Amniotic epithelial cell (primary cell): Measurements from ENCODE around the gene PRPF4.
"Not testable (repeated sequence)": the region's sequence is repeated elsewhere in the genome, so short reads cannot be mapped to it uniquely, and the experiment has no call there.

Experiments used
- DNase-seq: peaks from one replicate; pipeline ENCODE4 v3.0.0-alpha.2; 2010; ENCODE audit warnings: low read depth

Gene PRPF4

DNA sequence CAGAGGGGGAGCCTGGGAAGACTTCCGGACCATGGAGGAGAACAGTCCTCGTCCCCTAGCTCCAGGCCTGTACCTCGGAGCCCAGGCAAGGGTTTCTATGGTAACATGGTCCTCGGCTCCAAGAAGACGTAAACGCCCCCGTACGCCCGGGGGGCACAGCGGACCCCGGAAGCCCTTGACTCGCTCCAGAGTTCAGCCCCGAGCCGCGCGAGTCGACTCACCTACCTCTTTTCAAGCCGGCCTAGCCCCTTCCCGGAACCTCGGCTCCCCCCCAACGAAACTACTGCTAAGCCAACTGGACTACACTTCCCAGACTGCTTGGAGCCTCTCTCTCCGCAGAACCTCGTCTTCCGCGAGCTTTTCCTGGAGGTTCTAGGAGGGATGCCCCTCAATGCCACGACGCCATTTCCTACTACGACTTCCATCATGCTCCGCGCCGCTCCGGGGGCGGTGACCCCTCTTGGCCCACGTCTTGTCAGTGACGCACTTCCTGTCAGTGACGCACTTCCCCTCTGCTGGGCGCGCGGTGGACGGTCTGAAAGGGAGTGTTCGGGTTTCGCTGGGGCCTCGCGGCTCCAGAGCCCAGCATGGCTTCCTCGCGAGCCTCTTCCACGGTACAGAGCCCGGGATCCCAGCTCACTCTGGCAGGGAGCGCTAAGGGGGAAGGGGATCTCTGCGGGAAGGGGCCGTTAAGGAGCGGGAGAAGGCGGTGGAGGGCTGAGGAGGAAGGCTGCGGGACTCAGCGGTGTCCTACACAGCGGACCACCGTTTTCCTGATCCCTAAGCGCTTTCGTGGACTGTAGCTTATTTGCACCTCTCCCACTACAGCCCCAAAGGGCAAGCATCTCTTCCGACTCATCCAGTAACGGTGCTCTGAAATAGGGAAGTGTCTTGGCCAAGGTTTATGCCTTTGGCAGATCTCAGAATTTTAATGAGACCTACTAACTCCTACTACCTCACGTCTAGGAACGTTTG lies at the start of gene PRPF4, which contains the start of gene CDC26:
Gene PRPF4, plus strand, starts transcription at position 502 of the 975 bp plus-strand sequence. Its CDS starts 86 bp downstream, at position 588.
Gene CDC26, minus strand, starts transcription at position 416 of the 975 bp plus-strand sequence. CDS start 3,065 bp downstream, outside the sequence.
- DNase-seq: peak; percentile 99

DNA sequence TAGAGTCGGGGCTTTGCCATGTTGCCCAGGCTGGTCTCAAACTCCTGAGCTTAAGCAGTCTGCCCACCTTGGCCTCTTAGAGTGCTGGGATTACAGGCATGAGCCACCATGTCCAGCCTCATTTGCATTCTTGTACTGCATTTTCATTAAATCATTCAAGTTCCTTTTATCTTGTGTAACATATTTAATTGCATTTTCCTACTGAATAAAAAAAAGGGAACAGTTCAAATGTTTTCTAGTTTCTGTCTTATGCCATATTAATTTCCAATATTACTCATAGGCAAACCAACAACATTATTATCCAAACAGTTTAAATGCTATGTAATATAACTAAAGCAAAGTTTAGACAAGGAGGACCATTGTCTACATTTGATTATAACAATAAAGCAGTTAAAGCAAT lies 48.0 kb upstream of the PRPF4 start:
- no peak for DNase-seq

DNA sequence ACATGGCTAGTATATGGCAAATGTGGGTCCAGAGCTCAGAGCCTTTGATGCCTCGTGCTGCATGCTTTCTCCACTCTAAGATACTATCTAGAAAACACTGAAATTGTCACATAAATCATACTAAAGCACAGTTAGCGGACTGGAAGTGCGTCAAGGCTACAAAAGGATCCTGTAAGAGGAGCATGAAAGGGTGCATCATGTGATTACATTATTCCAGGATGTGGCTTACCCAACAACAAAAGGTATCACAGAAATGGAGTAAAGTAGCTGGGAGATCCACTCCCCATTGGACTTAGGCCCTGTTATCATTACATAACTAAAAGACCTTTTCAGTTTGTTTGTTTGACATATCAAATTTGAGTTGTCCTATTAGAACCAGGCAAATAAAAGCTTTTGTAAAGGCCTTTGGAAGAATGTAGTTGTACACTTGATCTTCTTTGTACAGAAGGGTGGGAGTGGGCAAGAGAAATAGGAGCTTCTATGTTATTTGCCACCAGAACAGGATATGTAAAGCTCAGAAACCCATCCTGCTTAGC lies 47.3 kb upstream of the PRPF4 start:
- DNase-seq: peak; percentile 82

DNA sequence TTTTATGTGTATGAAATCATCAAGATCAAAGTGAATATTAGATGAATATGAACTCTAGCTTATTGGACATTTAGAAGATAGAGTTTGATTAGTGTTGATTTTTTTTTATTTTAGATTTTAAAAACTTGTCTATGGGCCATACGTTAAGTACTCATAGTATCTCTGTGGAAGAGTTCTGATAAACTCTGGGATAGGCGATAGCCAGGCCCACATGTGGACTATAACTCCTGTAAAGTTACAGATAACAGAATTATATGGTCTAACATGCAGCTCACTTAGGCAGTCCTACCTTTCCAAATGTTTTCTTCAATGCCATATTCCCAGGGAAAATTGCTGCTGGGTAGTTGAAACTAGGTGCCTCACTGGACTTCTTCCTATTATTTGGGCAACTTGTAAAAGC lies 43.8 kb upstream of the PRPF4 start:
- no peak for DNase-seq

DNA sequence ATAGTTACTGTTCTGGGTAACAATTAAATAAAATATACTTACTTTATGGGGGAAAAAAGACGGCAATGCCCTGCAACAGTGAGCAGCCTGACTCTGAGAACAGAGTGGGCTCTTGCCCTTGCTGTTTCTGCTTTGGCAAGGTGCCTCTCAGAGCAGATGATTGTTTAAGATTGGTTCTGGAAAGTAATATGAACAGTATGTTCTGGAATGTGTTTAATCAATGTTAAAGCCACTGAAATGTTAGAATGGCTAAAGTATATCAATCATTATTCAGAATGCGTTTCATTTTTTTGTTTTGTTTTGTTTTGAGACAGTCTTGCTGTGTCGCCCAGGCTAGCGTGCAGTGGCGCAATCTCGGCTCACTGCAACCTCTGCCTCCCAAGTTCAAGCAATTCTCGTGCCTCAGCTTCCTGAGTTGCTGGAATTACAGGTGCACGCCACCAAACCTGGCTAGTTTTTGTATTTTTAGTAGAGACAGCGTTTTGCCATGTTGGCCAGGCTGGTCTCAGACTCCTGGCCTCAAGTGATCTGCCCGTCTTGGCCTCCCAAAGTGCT lies 39.7 kb upstream of the PRPF4 start:
- DNase-seq: peak; percentile 30

DNA sequence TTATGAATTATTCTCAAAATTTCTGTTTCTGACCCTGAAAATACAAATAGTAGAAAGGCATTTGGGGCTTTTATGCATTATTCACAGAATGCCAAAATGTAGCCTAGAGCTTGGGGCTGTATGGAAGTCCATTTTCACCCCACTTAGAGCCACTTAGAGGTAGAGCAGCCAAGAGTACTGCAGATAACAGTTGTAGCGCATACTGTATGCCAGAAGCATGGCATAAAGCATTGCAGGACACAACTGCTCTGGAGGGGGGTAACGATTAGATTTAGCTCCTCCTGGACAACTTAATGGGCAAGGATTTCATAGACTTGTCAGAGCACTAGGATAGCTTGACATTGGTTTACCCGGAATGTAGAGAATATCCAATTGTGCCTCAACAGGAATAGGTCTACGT lies 38.4 kb upstream of the PRPF4 start:
- no peak for DNase-seq

DNA sequence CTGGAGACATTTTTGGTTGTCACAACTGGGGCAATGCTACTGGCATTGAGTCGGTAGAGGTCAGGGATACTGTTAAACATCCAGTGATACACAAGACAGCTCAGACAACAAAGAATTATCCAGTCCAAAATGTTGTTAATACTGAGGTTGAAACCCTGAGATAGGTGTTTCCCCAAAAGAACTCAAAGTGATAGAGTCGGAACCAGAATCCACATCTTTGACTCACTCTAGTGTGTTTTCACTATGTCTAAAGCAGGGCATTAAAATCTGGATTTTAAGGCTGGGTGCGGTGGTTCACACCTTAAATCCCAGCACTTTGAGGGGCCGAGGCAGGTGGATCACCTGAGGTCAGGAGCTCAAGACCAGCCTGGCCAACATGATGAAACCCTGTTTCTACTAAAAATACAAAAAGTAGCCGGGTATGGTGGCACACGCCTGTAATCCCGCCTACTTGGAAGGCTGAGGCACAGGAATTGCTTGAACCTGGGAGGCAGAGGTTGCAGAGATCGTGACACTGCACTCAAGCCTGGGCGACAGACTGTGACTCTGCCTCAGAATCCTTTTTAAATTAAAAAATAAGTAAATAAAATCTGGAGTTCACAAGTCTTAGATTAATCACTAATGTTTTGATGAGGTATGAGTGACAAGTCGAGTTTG lies 37.1 kb upstream of the PRPF4 start:
- no peak for DNase-seq

DNA sequence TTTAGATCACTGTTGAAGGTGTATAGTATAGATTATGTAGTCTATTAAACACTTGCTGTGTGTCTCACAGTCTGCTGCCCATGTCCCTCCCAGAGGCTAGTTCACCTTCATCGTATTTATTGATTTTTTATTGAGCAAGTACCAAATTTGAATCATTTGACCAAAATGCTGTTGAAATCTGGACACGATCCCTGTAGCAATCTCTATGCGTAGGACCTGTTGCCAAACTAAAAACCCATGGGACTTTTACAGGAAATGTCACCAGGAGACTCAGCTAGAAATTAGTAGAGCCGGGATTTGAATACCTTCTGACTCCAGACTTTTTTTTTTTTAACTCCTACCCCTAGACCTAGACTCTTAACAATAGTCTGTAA lies 36.6 kb upstream of the PRPF4 start:
- no peak for DNase-seq

DNA sequence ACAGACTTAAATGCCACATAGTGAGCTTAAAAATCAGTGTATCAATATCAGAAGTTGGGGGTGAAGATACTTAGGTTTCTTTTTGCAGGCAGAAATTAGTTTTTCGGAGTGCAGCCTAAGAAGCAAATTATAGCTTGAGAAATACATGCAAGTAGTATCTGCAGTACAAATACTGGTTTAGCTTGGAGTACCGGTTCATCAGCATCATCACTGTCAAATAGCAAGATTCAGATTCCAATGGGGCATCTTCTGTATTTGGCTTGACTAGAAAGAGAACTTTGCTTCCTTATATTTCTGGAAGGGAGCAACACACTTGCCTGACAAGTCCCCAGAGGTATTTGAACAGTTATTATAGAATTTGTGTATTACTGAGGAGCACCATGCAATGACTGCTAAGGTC lies 34.3 kb upstream of the PRPF4 start:
- no peak for DNase-seq

DNA sequence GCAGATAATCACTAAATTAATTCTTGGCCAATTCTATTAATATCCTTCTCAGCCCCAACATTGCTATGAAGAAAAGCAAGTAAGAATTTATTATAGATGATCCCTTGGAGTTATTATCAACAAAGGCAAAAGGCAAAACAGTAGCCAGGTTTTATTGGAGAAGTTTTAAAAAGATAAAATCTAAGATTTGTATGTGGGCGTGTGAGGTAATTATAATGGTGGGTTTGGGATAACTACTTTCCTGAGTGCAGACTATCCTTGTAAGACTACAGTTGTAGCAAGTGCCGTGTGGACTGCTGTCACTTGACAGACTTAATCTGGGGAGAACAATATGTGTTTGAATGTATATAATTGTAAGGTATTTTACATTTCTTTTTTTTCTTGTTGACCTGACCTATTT lies 30.9 kb upstream of the PRPF4 start:
- no peak for DNase-seq

DNA sequence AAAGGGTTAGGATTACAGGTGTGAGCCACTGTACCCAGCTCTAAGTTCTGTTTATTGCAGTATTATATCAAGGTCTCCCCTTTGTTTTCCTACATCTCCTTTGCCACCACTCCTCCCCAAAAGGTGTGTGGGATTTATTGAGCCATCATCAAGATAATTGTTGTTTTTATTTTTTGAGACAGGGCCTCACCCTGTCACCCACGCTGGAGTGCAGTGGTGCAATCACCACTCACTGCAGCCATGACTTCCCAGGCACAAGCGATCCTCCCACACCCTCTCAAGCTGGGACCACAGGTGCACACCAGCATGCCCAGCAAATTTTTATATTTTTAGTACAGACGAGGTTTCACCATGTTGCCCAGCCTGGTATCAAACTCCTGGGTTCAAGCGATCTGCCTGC lies 29.6 kb upstream of the PRPF4 start:
- no peak for DNase-seq

DNA sequence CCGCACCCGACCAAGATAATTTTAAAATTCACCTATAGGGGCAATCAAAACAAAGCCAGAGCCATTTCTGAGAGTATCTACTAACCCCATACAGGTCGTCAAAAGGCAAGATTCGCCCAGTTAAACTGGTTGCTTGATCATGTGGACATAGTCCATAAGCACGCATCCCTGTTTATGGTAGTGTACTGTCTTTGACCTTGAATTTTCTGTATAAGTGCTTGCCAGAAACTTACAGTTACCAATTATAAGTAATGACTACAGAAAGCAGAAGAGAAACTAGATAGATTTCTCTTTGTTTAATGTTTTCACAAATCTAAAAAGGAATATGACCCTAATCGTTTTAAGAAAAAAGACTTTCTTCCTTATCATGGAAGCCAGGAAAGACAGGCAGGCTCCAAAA lies 28.5 kb upstream of the PRPF4 start:
- no peak for DNase-seq

DNA sequence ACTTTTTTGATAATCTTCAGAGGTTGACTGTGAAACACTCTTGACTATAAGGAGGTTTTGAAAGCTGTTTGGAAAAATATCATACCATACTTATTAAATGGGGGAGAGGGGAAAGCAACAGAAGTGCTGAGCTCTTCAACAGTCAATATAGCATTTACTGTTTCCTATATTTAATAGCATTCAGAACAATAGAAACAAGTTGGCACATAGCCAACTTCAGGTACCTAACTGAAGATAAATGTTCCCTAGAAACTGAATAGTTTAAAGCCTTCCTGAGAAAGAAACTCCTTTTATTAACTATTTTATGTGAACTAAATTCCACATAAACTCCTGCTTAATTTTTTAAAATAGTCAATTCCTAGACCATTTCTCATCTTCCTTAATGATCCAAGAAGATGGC lies 27.8 kb upstream of the PRPF4 start:
- DNase-seq: no peak

DNA sequence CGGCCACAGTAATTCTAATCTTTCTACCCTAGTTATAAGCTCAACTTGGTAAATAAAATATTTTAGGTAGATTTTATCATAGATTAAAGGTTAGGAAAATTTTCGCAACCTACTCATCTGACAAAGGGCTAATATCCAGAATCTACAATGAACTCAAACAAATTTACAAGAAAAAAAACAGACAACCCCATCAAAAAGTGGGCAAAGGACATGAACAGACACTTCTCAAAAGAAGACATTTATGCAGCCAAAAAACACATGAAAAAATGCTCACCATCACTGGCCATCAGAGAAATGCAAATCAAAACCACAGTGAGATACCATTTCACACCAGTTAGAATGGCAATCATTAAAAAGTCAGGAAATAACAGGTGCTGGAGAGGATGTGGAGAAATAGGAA lies 25.8 kb upstream of the PRPF4 start:
- DNase-seq: not testable (repeated sequence)

DNA sequence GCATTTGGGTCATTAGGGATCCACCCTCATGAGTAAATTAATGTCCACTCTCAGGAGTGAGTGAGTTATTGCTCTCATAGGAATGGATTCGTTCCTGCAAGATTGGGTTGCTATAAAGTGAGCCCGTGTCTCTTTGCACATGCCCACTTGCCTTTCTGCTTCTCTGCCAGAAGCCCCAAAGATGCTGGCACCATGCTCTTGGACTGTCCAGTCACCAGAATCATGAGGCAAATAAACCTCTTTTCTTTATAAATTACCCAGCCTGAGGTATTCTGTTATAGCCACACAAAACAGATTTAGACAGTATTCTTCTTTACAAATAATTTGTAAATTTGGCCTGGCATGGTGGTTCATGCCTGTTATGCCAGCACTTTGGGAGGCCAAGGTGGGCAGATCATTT lies 24.7 kb upstream of the PRPF4 start:
- DNase-seq: no peak

DNA sequence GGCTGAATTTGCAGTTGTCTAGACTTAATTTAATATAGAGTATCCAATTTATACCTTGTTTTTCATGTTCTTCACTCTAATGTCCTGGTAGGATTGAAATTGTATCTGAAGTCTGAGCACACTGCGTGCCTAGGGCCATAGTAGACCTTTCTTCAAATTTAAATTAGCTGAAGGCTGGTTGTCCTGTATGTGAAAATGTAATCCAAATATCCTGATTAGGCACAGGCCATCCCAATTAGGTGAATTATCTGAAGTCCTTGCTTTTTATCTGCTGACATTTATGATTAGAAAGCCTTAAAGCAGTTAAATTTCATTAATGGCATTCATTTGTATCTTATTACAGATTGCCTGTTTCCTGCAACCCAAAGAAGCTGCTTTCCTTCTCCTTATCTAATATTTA lies 20.5 kb upstream of the PRPF4 start:
- DNase-seq: no peak

DNA sequence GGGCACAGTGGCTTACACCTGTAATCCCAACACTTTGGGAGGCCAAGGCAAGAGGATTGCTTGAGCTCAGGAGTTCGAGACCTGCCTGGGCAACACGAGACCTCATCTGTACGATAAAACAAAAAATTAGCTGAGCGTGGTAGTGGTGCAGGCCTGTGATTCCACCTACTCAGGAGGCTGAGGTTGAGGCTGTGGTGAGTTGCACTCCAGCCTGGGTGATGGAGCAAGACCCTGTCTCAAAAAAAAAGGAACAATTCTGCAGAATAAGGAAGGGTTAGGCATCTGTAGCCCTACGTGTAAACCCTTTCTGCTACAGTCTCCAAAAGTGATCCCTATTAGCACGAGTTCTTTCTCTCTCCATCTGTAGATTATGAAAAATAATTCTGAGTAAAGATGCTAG lies 20.0 kb upstream of the PRPF4 start:
- no peak for DNase-seq

DNA sequence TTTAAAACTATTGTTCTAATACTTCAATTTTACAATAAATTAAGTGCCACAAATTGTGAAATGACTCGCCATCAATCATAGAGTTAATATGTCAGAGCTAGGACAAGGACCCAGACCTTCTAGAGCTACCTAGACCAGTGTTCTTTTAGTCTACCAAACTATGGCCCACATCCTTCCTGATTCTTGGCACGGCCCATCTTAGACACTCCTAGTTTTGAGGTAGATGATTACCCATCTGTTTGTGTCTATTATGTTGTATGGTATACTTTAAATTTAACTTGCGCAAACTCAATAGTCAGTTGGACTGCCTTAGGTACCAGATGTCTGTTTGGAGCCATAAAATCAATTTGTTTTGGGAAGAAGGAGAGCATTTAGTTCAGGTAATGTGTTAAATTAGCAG lies 17.6 kb upstream of the PRPF4 start:
- no peak for DNase-seq

DNA sequence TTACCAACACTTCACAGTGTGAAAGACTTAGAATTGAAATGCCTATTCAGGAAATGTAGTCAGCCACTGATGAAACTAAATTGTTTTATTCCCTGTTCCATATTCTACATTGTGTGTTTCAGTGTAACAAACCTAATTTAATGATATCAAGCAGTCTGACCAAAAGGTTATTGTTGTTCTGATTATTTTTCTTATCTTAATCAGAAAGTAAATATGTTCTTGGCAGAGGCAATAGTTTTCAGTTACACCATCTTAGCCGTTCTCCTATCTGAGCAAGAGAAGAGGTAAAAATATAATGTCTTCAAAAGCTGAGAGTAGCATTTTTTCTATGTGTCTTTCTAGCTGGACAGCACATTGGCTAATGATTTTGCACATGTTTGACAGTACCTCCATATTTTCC lies 17.2 kb upstream of the PRPF4 start:
- no peak for DNase-seq

DNA sequence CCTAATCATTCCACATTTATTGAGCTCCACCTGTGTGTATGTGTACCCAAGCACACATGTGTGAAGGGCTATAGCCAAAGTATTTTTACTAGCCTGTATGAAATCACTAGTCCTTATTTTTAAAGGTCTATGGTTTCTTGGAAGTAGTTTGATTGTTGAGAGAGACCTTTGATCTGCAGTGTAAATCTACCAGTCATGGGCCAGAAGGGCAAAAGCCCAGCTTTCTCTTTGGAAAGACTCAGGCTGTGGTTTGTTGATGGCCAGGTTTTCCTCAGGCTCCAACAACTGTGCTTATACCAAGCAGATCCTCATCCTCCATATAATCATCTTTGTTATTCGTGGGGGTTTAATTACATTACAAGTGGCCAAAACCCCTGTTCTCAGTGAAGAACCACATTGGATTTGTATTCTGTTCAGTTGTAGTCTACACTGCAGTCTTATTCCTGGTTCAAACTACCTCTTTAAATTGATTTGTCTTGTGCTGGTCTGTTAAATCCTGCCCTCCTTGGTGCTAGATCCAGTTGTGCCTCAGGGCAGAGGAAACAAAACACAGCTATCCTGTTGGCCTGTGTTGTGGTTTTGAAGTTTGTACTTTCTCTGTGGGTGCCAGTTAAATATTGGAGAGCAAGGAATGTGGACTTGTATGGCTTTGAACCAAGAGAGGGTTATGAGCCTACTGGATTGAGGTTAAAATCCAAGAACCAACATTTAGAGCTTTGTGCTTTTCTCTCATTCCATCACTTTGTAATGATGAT lies 13.4 kb upstream of the PRPF4 start:
- no peak for DNase-seq

DNA sequence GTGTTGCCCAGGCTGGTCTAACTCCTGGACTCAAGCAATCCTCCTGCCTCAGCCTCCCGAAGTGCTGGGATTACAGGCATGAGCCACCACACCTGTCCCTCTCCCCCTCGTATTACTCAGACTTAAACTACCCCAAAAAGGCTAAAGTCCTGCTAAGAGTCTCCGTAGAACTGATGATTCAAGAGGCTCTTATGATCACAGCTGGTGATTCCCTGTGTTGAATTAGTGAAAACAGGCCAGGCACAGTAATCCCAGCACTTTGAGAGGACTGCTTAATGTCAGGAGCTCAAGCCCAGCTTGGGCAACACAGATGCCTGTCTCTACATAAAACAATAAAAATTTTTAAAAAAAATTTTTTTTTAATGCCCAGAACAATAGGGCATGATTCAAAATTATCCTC lies 9.3 kb upstream of the PRPF4 start:
- peak; percentile 21 for DNase-seq
